Endothelial cell of umbilical vein (primary cell): Measurements from ENCODE around the gene SEMA3A. TPM values are rescaled to one million over a fixed set of nuclear protein-coding genes. Genes with fewer than 3 reads are reported as not detected.

Experiments used
- BruUV-seq: library from RNA; stranded (reverse); fragments of 400-500 nt; replicated peaks from 2 replicates; lab custom pipeline; 2021; lab: Mats Ljungman, UMichigan
- CTCF ChIA-PET: fragments of 300-600, 350-600 bp; sonication (Branson Sonifier 250); formaldehyde crosslinking; loops from one replicate; lab custom pipeline; 2021; ENCODE audit warnings: antibody characterized with exemption, inconsistent platforms; lab: Charles Lee
- POLR2A ChIA-PET: fragments of 300-600, 350-600 bp; sonication (Branson Sonifier 250); formaldehyde crosslinking; loops from one replicate; lab custom pipeline; 2021; ENCODE audit warnings: antibody characterized with exemption, inconsistent platforms; lab: Charles Lee
- DNase-seq: peaks from one replicate; pipeline ENCODE4 v3.0.0-alpha.2; 2011; ENCODE audit warnings: low read depth, low spot score
- FAIRE-seq: peaks from 2 replicates; lab custom pipeline; 2011; peaks lifted over from hg19 to GRCh38; lab: Jason Lieb, UNC
- H2AFZ ChIP-seq: 2 replicates; pipeline ENCODE4 v1.6.0; 2012; ENCODE audit warnings: low read depth, low read length, control low read depth, inconsistent platforms
- H3K27ac ChIP-seq: 2 replicates; pipeline ENCODE4 v1.5.1; 2011; ENCODE audit warnings: low read depth, mild to moderate bottlenecking, control low read depth, low read length, moderate library complexity; ENCODE audit not compliant: insufficient read depth
- H3K27me3 ChIP-seq, 2 experiments: 2 replicates each; pipeline versions ENCODE4 v1.6.0 to v1.6.1; 2011; ENCODE audit warnings: low read length in 2 of 2, mixed read lengths in 1 of 2; ENCODE audit not compliant: control insufficient read depth in 2 of 2, insufficient read depth in 2 of 2
- H3K36me3 ChIP-seq, 2 experiments: 2 replicates in 1 of 2; 3 replicates in 1 of 2; pipeline ENCODE4 v1.5.1; 2011; ENCODE audit warnings: low read length in 2 of 2, mild to moderate bottlenecking in 1 of 2, moderate library complexity in 1 of 2; ENCODE audit not compliant: control insufficient read depth in 2 of 2, insufficient read depth in 2 of 2; ENCODE audit errors: extremely low read depth in 1 of 2
- H3K4me1 ChIP-seq: 3 replicates; pipeline ENCODE4 v1.5.1; 2011; ENCODE audit warnings: mild to moderate bottlenecking, low read length; ENCODE audit not compliant: control insufficient read depth, insufficient read depth; ENCODE audit errors: extremely low read depth
- H3K4me2 ChIP-seq: 2 replicates; pipeline ENCODE4 v1.6.1; 2011; ENCODE audit warnings: low read length, control low read depth, mixed read lengths; ENCODE audit not compliant: insufficient read depth
- H3K4me3 ChIP-seq, 3 experiments: fragments of 200-600 bp in 1 of 3; sonication (generic), shearing (Covaris generic) in 1 of 3; replicated peaks in 1 of 3; 2 replicates each; pipeline ENCODE4 v1.5.1; 2011 to 2016; ENCODE audit warnings: control low read depth in 3 of 3, low read length in 3 of 3, mild to moderate bottlenecking in 2 of 3, inconsistent platforms in 1 of 3, low read depth in 1 of 3, moderate library complexity in 1 of 3; ENCODE audit not compliant: insufficient read depth in 1 of 3
- H3K79me2 ChIP-seq: 2 replicates; pipeline ENCODE4 v1.6.0; 2012; ENCODE audit warnings: low read length, inconsistent platforms; ENCODE audit not compliant: control insufficient read depth, insufficient read depth
- H3K9ac ChIP-seq: replicated peaks from 2 replicates; pipeline ENCODE3; 2011; ENCODE audit warnings: low read length, control low read depth; ENCODE audit not compliant: insufficient read depth; ENCODE audit errors: extremely low read depth
- H3K9me1 ChIP-seq: replicated peaks from 3 replicates; pipeline ENCODE4 v1.6.0; 2011; ENCODE audit warnings: mild to moderate bottlenecking, low read length; ENCODE audit not compliant: control insufficient read depth, insufficient read depth; ENCODE audit errors: extremely low read depth
- H3K9me3 ChIP-seq: replicated peaks from 2 replicates; pipeline ENCODE4 v1.5.1; 2012; ENCODE audit warnings: low read length, inconsistent platforms; ENCODE audit not compliant: control insufficient read depth, insufficient read depth
- H4K20me1 ChIP-seq: replicated peaks from 2 replicates; pipeline ENCODE3; 2011; ENCODE audit warnings: mild to moderate bottlenecking, low read length; ENCODE audit not compliant: control insufficient read depth, insufficient read depth; ENCODE audit errors: extremely low read depth
- EZH2 ChIP-seq: IDR thresholded peaks from 2 replicates; pipeline ENCODE4 v1.6.1; 2012; ENCODE audit warnings: borderline replicate concordance, low read depth, mild to moderate bottlenecking, moderate library complexity, low read length, inconsistent platforms; ENCODE audit not compliant: severe bottlenecking
- FOS ChIP-seq: IDR thresholded peaks from 2 replicates; pipeline ENCODE4 v1.6.1; 2011; ENCODE audit warnings: mild to moderate bottlenecking, low read length, moderate library complexity, borderline replicate concordance; ENCODE audit not compliant: insufficient read depth
- GATA2 ChIP-seq: IDR thresholded peaks from 2 replicates; pipeline ENCODE4 v1.7.0; 2011; ENCODE audit warnings: low read depth, mild to moderate bottlenecking, moderate library complexity, mixed read lengths, low read length; ENCODE audit not compliant: insufficient read length, insufficient read depth
- JUN ChIP-seq: IDR thresholded peaks from 2 replicates; pipeline ENCODE4 v1.6.1; 2011; ENCODE audit warnings: borderline replicate concordance, low read depth; ENCODE audit not compliant: insufficient read length, insufficient read depth
- MYC ChIP-seq: IDR thresholded peaks from one replicate; pipeline ENCODE4 v1.6.1; 2011; ENCODE audit warnings: mild to moderate bottlenecking, low read depth, low read length
- POLR2A ChIP-seq: IDR thresholded peaks from 2 replicates; pipeline ENCODE4 v1.6.1; 2012; ENCODE audit warnings: low read depth, mild to moderate bottlenecking, control low read depth, low read length
- POLR2AphosphoS5 ChIP-seq: IDR thresholded peaks from 2 replicates; pipeline ENCODE4 v1.6.1; 2012; ENCODE audit warnings: low read depth, mild to moderate bottlenecking, control low read depth, low read length, moderate library complexity; ENCODE audit not compliant: insufficient read depth
- dilution Hi-C: fragments of 300-500 bp; cut with MboI; formaldehyde crosslinking; loops from one replicate; pipeline ENCODE4 v1.15.0; 2019; ENCODE audit warnings: low sequenced_read_pairs; ENCODE audit not compliant: extremely low pct_ligation_motif_present
- intact Hi-C: fragments of 100-400 bp; cut with micrococcal nuclease; formaldehyde crosslinking; loops from one replicate; pipeline ENCODE4 v1.10.0; 2022
- polyA plus RNA-seq, 4 experiments: library from polyadenylated mRNA; depleted of rRNA in 3 of 4; stranded (reverse) in 3 of 4; unstranded in 1 of 4; fragments of >200 nt; gene quantifications; 2 replicates each; pipeline versions ENCODE4 v1.2.1 to v1.2.3, GENCODE V29; 2011 to 2012; ENCODE audit warnings: missing spikeins in 1 of 4
- total RNA-seq: library from RNA; stranded (reverse); gene quantifications from 2 replicates; pipeline ENCODE4 v1.2.3, GENCODE V29; 2021
- TF ChIP-seq, protein P1 (sequence below): IDR thresholded peaks from 2 replicates; pipeline ENCODE4 v1.6.1; 2011; ENCODE audit not compliant: insufficient read depth, insufficient read length
- TF ChIP-seq, protein P2 (sequence below), 2 donors: IDR thresholded peaks; 1 replicate in 1 of 2; 2 replicates in 1 of 2; pipeline ENCODE4 v1.5.1; 2011; ENCODE audit warnings: low read length in 2 of 2, mild to moderate bottlenecking in 2 of 2, moderate library complexity in 2 of 2, control low read depth in 1 of 2, inconsistent platforms in 1 of 2, low read depth in 1 of 2; ENCODE audit not compliant: insufficient read depth in 1 of 2; ENCODE audit errors: extremely low read depth in 1 of 2

The SEMA3A gene
- total and polyA plus RNA-seq, 2 donors (not counting 3 experiments of a cell fraction or from before 2014, with no cell fraction given), result 0.68 to 1.2 TPM

- H3K27ac ChIP-seq, result no peak overlapping the region
- TF ChIP-seq, protein P1, sequence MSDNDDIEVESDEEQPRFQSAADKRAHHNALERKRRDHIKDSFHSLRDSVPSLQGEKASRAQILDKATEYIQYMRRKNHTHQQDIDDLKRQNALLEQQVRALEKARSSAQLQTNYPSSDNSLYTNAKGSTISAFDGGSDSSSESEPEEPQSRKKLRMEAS, result no peak
- TF ChIP-seq POLR2AphosphoS5 (no peak), FOS (no peak), GATA2 (no peak), POLR2A (no peak), EZH2 (no peak), MYC (no peak), JUN (no peak)
- TF ChIP-seq, protein P2, sequence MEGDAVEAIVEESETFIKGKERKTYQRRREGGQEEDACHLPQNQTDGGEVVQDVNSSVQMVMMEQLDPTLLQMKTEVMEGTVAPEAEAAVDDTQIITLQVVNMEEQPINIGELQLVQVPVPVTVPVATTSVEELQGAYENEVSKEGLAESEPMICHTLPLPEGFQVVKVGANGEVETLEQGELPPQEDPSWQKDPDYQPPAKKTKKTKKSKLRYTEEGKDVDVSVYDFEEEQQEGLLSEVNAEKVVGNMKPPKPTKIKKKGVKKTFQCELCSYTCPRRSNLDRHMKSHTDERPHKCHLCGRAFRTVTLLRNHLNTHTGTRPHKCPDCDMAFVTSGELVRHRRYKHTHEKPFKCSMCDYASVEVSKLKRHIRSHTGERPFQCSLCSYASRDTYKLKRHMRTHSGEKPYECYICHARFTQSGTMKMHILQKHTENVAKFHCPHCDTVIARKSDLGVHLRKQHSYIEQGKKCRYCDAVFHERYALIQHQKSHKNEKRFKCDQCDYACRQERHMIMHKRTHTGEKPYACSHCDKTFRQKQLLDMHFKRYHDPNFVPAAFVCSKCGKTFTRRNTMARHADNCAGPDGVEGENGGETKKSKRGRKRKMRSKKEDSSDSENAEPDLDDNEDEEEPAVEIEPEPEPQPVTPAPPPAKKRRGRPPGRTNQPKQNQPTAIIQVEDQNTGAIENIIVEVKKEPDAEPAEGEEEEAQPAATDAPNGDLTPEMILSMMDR (IDR thresholded peaks at IDR 0.05; ENCODE audit: extremely low read depth in 1 of 2, insufficient read depth in 1 of 2, low read depth in 1 of 2, low read length in 2 of 2), result no peak
- H3K9ac ChIP-seq, result no peak overlapping the region
- no peak overlapping the region for H3K4me2 ChIP-seq
- BruUV-seq, result no TSS peak
- no peak for DNase-seq
- ChIA-PET POLR2A (no interaction called here), CTCF (interaction anchor here (1.2 to 1.5 kb wide), 4 partner anchors 17 to 1067 kb away, joined by 3 to 5 read pairs (median 4); no protein-coding TSS in a partner anchor)
- no peaks in the 10 kb centered on the region for H3K36me3 ChIP-seq
- no peaks in the 10 kb centered on the region for H3K9me1 ChIP-seq
- dilution Hi-C loops, result no loop called here
- H4K20me1 ChIP-seq, result no peaks in the 10 kb centered on the region
- no peaks in the 10 kb centered on the region for H3K79me2 ChIP-seq
- no peak for FAIRE-seq
- no peaks in the 10 kb centered on the region for H3K9me3 ChIP-seq
- intact Hi-C loops, result no loop called here
- H3K27me3 ChIP-seq, result no peaks in the 10 kb centered on the region
- no peak overlapping the region for H2AFZ ChIP-seq
- no peaks in the 10 kb centered on the region for H3K4me1 ChIP-seq
- no peak overlapping the region for H3K4me3 ChIP-seq
These were observed 230.3 kb downstream of the SEMA3A start for GRCh38 chr7:83964318-83964717.
